HEK293T (cell line): Measurements from ENCODE around the gene PRSS3.
"Not testable (repeated sequence)": the region's sequence is repeated elsewhere in the genome, so short reads cannot be mapped to it uniquely, and the experiment has no call there.

Experiments
- CTCF ChIA-PET: fragments of 350-600 bp; formaldehyde crosslinking; extraction: SDS; loops from one replicate; lab custom pipeline; 2021; ENCODE audit warnings: antibody characterized with exemption, inconsistent platforms; lab: Yijun Ruan, JAX
- POLR2A ChIA-PET: fragments of 350-600 bp; formaldehyde crosslinking; extraction: SDS; loops from one replicate; lab custom pipeline; 2020; ENCODE audit warnings: antibody characterized with exemption, inconsistent platforms; lab: Yijun Ruan, JAX
- DNase-seq: peaks from one replicate; pipeline ENCODE4 v3.0.0; 2012; ENCODE audit warnings: mixed read lengths; ENCODE audit errors: extremely low spot score
- ARNT ChIP-seq: fragments of 450-650 bp; IDR thresholded peaks from 2 replicates; pipeline ENCODE4 v1.6.1; 2017; ENCODE audit warnings: mild to moderate bottlenecking
- BHLHE40 ChIP-seq: fragments of 450-650 bp; IDR thresholded peaks from 2 replicates; pipeline ENCODE4 v1.6.1; 2016; ENCODE audit warnings: mild to moderate bottlenecking, moderate library complexity, borderline replicate concordance
- CTBP1 ChIP-seq: fragments of 450-650 bp; IDR thresholded peaks from 2 replicates; pipeline ENCODE4 v1.6.1; 2016; ENCODE audit warnings: borderline replicate concordance
- ELF4 ChIP-seq: fragments of 450-650 bp; IDR thresholded peaks from 2 replicates; pipeline ENCODE4 v1.6.1; 2017; ENCODE audit warnings: antibody characterized with exemption
- FOXA1 ChIP-seq: fragments of 450-650 bp; IDR thresholded peaks from 2 replicates; pipeline ENCODE4 v1.6.1; 2016; ENCODE audit warnings: mild to moderate bottlenecking
- FOXK2 ChIP-seq: fragments of 450-650 bp; IDR thresholded peaks from 2 replicates; pipeline ENCODE4 v1.6.1; 2016; ENCODE audit warnings: mild to moderate bottlenecking
- FOXM1 ChIP-seq: fragments of 450-650 bp; IDR thresholded peaks from 2 replicates; pipeline ENCODE4 v1.6.1; 2017; ENCODE audit warnings: mild to moderate bottlenecking, borderline replicate concordance
- HDGF ChIP-seq: fragments of 450-650 bp; IDR thresholded peaks from 2 replicates; pipeline ENCODE4 v1.6.1; 2017; ENCODE audit warnings: antibody characterized with exemption, borderline replicate concordance
- L3MBTL2 ChIP-seq: fragments of 450-650 bp; conservative IDR thresholded peaks from 2 replicates; pipeline ENCODE4 v1.6.1; 2016; ENCODE audit warnings: mild to moderate bottlenecking
- LEF1 ChIP-seq: fragments of 450-650 bp; IDR thresholded peaks from 2 replicates; pipeline ENCODE4 v1.6.1; 2017; ENCODE audit warnings: mild to moderate bottlenecking, borderline replicate concordance
- NFRKB ChIP-seq: fragments of 450-650 bp; IDR thresholded peaks from 2 replicates; pipeline ENCODE4 v1.6.1; 2016; ENCODE audit warnings: mild to moderate bottlenecking, moderate library complexity
- PKNOX1 ChIP-seq: fragments of 450-650 bp; IDR thresholded peaks from 2 replicates; pipeline ENCODE4 v1.6.1; 2016
- SP1 ChIP-seq: fragments of 450-650 bp; IDR thresholded peaks from 2 replicates; pipeline ENCODE4 v1.6.1; 2017
- SUZ12 ChIP-seq: fragments of 450-650 bp; IDR thresholded peaks from 2 replicates; pipeline ENCODE4 v1.6.1; 2016; ENCODE audit warnings: mild to moderate bottlenecking
- TARDBP ChIP-seq: fragments of 450-650 bp; IDR thresholded peaks from 2 replicates; pipeline ENCODE4 v1.6.1; 2016
- ZNF384 ChIP-seq: fragments of 450-650 bp; IDR thresholded peaks from 2 replicates; pipeline ENCODE4 v1.6.1; 2016

The PRSS3 gene

DNA sequence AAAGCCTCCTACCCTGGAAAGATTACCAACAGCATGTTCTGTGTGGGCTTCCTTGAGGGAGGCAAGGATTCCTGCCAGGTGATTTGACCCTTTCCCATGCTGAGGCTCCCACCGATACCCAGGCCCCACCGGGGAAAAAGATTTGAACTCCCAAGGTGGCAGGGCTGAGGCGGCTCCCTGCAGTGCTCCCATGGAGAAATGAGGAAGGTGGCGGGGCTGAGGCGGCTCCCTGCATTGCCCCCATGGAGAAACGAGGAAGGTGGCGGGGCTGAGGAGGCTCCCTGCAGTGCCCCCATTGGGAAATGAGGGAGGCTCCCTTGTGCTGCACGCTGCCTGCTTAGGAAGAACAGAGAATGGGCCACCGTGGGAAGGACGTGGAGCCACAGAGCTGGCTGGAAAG, 3.2 kb downstream of the PRSS3 start:
- no peak for DNase-seq
- ChIA-PET POLR2A (no interaction called here), CTCF (no interaction called here)
- TF ChIP-seq ZNF384 (no peak), NFRKB (no peak), SP1 (no peak), BHLHE40 (no peak), FOXA1 (no peak), L3MBTL2 (no peak), ARNT (no peak), FOXK2 (no peak), PKNOX1 (no peak), FOXM1 (no peak), ELF4 (no peak), TARDBP (no peak), LEF1 (no peak), HDGF (no peak), CTBP1 (no peak), SUZ12 (no peak)

DNA sequence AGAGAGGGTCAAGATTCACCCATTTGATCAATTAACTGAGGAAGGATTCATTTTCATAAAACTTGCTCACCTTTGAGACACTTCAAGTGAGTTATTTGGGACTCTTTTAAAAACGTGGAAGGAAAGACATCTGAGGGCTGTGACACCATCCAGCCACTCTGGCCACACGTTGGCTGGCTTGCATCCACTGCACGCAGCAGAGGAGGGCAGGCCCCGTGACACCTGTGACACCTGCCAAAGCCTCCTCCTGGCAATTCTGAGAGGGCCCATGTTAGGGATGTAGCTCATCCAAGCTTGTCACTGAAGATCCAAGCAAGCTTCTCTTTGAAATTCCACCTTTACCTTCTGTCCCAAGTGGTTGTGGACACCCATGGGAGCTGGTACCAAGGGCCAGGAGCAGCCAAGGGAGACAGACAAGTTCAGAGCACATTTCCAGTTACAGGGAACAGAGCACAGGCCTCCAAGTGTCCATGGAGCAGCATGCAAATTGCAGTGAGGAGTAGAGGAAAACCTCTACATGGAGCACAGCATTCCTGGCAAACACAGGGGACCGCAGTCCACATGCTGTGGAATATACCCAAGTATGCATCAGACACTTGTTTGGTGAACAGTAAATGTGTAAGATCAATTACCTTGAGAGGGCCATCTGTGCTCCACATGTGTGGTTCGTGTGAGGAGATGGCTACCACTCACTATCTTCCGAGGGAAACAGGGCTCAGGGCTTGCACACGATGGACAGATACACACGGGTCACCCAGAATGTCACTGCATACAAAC, 4.8 kb downstream of the PRSS3 start:
- no peak for DNase-seq
- ChIA-PET CTCF (no interaction called here), POLR2A (no interaction called here)
- TF ChIP-seq LEF1 (no peak), BHLHE40 (no peak), L3MBTL2 (no peak), PKNOX1 (no peak), SP1 (no peak), FOXA1 (no peak), ARNT (no peak), FOXK2 (no peak), HDGF (no peak), ZNF384 (no peak)

DNA sequence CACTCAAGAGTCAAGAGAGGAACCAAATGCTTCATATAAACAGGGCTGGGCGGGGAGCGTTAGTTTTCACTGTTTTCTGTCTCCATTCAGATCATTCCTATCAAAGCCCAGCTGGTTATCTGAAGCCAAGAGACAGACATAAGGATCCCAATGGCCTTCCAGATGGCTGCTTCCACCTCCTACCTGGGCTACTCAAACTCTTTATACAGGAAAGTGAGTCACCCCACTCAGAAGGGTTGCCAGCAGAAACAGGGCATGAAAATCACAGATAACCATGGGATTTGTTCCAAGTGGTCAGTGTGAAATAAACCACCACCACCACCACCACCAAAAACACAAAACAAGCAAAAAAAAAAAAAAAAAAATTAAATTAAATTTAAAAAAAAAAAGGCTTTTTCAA, 5.5 kb downstream of the PRSS3 start:
- ChIA-PET CTCF (interaction anchor here (0.6 kb wide), 1 partner anchor 165 kb away, joined by 3 read pairs; no protein-coding TSS in a partner anchor), POLR2A (no interaction called here)
- DNase-seq: no peak
- no peak for TF ChIP-seq TARDBP
- no peak for TF ChIP-seq L3MBTL2
- no peak for TF ChIP-seq ZNF384
- no peak for TF ChIP-seq ELF4
- no peak for TF ChIP-seq ARNT
- no peak for TF ChIP-seq PKNOX1

DNA sequence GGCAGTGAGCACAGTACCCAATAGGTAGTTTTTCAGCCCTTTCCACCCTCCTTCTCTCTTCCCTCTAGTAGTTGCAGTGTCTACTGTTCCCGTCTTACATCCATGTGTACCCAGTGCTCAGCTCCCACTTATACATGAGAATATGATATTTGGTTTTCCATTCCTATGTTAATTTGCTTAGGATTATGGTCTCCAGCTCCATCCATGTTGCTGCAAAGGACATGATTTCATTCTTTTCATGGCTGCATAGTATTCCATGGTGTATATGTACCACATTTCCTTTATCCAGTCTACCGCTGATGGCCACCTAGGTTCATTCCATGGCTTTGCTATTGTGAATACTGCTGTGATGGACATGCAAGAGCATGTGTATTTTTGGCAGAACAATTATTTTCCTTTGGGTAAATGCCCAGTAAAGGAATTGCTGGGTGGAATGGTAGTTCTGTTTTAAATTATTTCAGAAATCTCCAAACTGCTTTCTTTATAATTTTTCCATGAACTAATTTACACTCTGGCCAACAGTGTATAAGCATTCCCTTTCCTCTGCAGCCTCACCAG, 6.7 kb downstream of the PRSS3 start:
- DNase-seq, POLR2A ChIA-PET, CTCF ChIA-PET: not testable (repeated sequence)

DNA sequence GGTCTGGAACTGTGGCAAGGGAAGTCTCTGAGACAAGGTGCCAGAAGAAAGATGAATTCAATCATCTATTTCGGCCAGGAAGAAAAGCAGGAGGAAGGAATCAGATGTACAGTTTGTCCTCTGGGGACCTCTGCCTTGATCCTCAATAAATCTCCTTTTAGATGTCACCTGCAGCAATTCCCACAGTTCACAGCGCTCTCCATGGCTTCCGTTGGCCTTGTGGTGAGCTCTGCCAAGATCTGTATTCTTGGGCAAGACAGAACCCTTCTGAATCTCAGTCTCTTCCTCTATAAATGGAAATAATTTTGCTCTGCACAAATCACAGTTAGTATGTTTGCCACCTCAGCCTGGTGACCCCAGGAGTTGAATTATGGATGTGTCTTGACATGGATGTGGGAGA, 8.8 kb downstream of the PRSS3 start:
- POLR2A ChIA-PET, DNase-seq, CTCF ChIA-PET: not testable (repeated sequence)

DNA sequence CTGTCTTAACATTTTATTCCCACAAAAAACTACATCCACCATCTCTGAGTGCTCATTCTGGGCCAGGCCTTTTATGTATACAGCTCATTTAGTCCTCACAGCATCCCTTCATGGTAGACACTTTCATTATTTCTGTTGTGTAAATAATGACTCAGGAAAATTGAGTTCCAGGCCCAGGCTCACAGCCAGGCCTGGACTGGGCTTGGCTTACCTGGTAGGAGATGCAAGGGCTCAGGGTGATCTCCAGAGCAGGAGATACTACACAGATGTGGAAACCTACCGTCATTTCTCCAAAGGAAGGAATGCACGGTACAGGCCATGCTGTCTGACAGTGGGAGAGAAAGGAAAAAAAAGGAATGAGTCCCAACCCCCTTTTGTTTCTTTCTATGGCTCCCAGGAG, 11.8 kb downstream of the PRSS3 start:
- DNase-seq, CTCF ChIA-PET, POLR2A ChIA-PET: not testable (repeated sequence)

DNA sequence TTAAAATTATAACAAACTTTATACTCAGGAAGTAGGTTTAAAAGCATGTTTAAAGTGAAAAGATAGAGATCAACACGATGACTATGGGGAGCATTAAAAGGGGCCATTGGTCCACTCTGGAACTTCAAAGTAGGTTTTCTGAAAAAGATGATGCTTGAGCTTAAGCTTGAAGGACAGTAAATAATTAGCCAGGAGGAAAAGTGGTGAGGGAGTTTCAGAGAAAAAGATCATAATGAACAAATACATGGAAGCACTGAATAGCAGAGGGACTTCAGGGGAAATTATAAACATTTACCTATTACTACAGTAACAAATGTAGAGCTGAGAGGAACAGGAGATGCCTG, 13.6 kb downstream of the PRSS3 start:
- POLR2A ChIA-PET, DNase-seq, CTCF ChIA-PET: not testable (repeated sequence)

GRCh38 chr9:33809506-33809905, 14.1 kb downstream of the PRSS3 start:
- no peak for DNase-seq
- ChIA-PET CTCF (no interaction called here), POLR2A (no interaction called here)

More at GRCh38 chr9:33809506-33809905, 14.1 kb downstream of the PRSS3 start:
- TF ChIP-seq FOXA1: no peak
- TF ChIP-seq BHLHE40: no peak
- no peak for TF ChIP-seq ELF4
- no peak for TF ChIP-seq ZNF384
- no peak for TF ChIP-seq LEF1
- TF ChIP-seq PKNOX1: no peak
- TF ChIP-seq FOXK2: no peak
- TF ChIP-seq ARNT: no peak
- no peak for TF ChIP-seq CTBP1
